HepG2 (cell line): Measurements from ENCODE around the gene NBPF1. TPM values are rescaled to one million over a fixed set of nuclear protein-coding genes. Genes with fewer than 3 reads are reported as not detected.
A peak's percentile ranks its signal among the peaks of the same experiment; 100 is the strongest.

Source experiments
- BHLHE40 ChIP-seq: IDR thresholded peaks from 2 replicates; pipeline ENCODE4 v1.6.1; 2011; ENCODE audit warnings: low read length, improper control_type of control experiment
- GLI4 ChIP-seq: sonication (generic); formaldehyde crosslinking; IDR thresholded peaks from 2 replicates; pipeline ENCODE4 v1.5.1; 2020; ENCODE audit warnings: missing genetic modification reagents, mild to moderate bottlenecking, moderate library complexity, borderline replicate concordance
- MAF1 ChIP-seq: sonication (generic); formaldehyde crosslinking; IDR thresholded peaks from 2 replicates; pipeline ENCODE4 v1.5.0; 2020; ENCODE audit warnings: missing genetic modification reagents, borderline replicate concordance
- MTA1 ChIP-seq: sonication (generic); formaldehyde crosslinking; IDR thresholded peaks from 2 replicates; pipeline ENCODE4 v1.4.0; 2020; ENCODE audit warnings: missing genetic modification reagents, mild to moderate bottlenecking, borderline replicate concordance
- NR1H2 ChIP-seq: sonication (generic); formaldehyde crosslinking; IDR thresholded peaks from 2 replicates; pipeline ENCODE4 v1.8.1; 2022; ENCODE audit warnings: low read depth, missing genetic modification reagents, borderline replicate concordance
- NRL ChIP-seq: sonication (generic); formaldehyde crosslinking; IDR thresholded peaks from 2 replicates; pipeline ENCODE4 v1.5.0; 2020; ENCODE audit warnings: missing genetic modification reagents, mild to moderate bottlenecking, moderate library complexity, borderline replicate concordance
- PAF1 ChIP-seq: IDR thresholded peaks from 2 replicates; pipeline ENCODE4 v1.6.1; 2016; ENCODE audit warnings: missing genetic modification reagents, missing compliant biosample characterization
- SALL2 ChIP-seq: sonication (generic); formaldehyde crosslinking; IDR thresholded peaks from 2 replicates; pipeline ENCODE4 v1.8.1; 2023; ENCODE audit warnings: mild to moderate bottlenecking, missing genetic modification reagents, inconsistent platforms
- SOX5 ChIP-seq: IDR thresholded peaks from 2 replicates; pipeline ENCODE4 v1.6.1; 2016; ENCODE audit warnings: borderline replicate concordance
- ZNF547 ChIP-seq: sonication (generic); formaldehyde crosslinking; IDR thresholded peaks from 2 replicates; pipeline ENCODE4 v1.5.1; 2020; ENCODE audit warnings: mild to moderate bottlenecking, missing genetic modification reagents
- ZNF550 ChIP-seq: sonication (generic); formaldehyde crosslinking; IDR thresholded peaks from 2 replicates; pipeline ENCODE4 v1.4.0; 2020; ENCODE audit warnings: mild to moderate bottlenecking, missing genetic modification reagents, borderline replicate concordance
- ZNF879 ChIP-seq: sonication (generic); formaldehyde crosslinking; IDR thresholded peaks from 2 replicates; pipeline ENCODE4 v1.8.1; 2023; ENCODE audit warnings: missing genetic modification reagents
- ZNF891 ChIP-seq: sonication (generic); formaldehyde crosslinking; IDR thresholded peaks from 2 replicates; pipeline ENCODE4 v1.5.0; 2020; ENCODE audit warnings: mild to moderate bottlenecking, missing genetic modification reagents
- ZSCAN29 ChIP-seq: sonication (generic); formaldehyde crosslinking; conservative IDR thresholded peaks from 2 replicates; pipeline ENCODE4 v1.4.0; 2020; ENCODE audit warnings: mild to moderate bottlenecking, missing genetic modification reagents
- polyA plus RNA-seq, 8 experiments: library from polyadenylated mRNA; depleted of rRNA in 3 of 8; stranded (reverse) in 7 of 8; unstranded in 1 of 8; fragments of >200 nt; fragmentation: Illumina TruSeq in 4 of 8; extraction: Trizol in 4 of 8; gene quantifications; 2 replicates each; pipeline versions ENCODE4 v1.2.1 to v1.2.3, GENCODE V29; 2011 to 2016; ENCODE audit warnings: low read depth in 4 of 8, missing spikeins in 1 of 8, mixed read lengths in 1 of 8; ENCODE audit not compliant: insufficient read depth in 1 of 8
- total RNA-seq, 5 experiments: library from RNA; depleted of rRNA; stranded (reverse); fragments of >200 nt; fragmentation: Illumina TruSeq; extraction: Trizol; gene quantifications; 2 replicates each; pipeline ENCODE4 v1.2.3, GENCODE V29; 2016; ENCODE audit warnings: low read depth in 1 of 5
- TF ChIP-seq, protein P1 (sequence below): sonication (generic); formaldehyde crosslinking; IDR thresholded peaks from 2 replicates; pipeline ENCODE4 v1.4.0; 2020; ENCODE audit warnings: mild to moderate bottlenecking, missing genetic modification reagents
- TF ChIP-seq, protein P2 (sequence below): conservative IDR thresholded peaks from 2 replicates; pipeline ENCODE4 v1.6.1; 2018; ENCODE audit warnings: missing genetic modification reagents
- TF ChIP-seq, protein P3 (sequence below): IDR thresholded peaks from 2 replicates; pipeline ENCODE4 v1.6.1; 2018; ENCODE audit warnings: missing genetic modification reagents
- TF ChIP-seq, protein P4 (sequence below): sonication (generic); formaldehyde crosslinking; IDR thresholded peaks from 2 replicates; pipeline ENCODE4 v1.5.0; 2020; ENCODE audit warnings: mild to moderate bottlenecking, missing genetic modification reagents
- TF ChIP-seq, protein P5 (sequence below): sonication (generic); formaldehyde crosslinking; IDR thresholded peaks from 2 replicates; pipeline ENCODE4 v1.4.0; 2020; ENCODE audit warnings: missing genetic modification reagents

NBPF1 gene
- total and polyA plus RNA-seq, 2 of the 13 experiments (the other 11 are each of a cell fraction or from before 2014, with no cell fraction given): 30.3 to 35.6 TPM

GRCh38 chr1:16644482-16645270 lies 31.3 kb upstream of the NBPF1 start (continued):
- TF ChIP-seq ZNF547 (CRISPR knock-in tag) (peak; percentile 98), ZNF891 (CRISPR knock-in tag) (peak; percentile 85), MTA1 (peak; percentile 87), ZNF879 (CRISPR knock-in tag) (peak; percentile 98), GLI4 (CRISPR knock-in tag) (peak; percentile 95), ZNF550 (CRISPR knock-in tag) (peak; percentile 99), ZSCAN29 (CRISPR knock-in tag) (peak; percentile 91), PAF1 (CRISPR knock-in tag) (peak; percentile 69; the same call in 1 of the 2 replicates), SOX5 (peak; percentile 80; the same call in 1 of the 2 replicates), NRL (CRISPR knock-in tag) (peak; percentile 96), NR1H2 (CRISPR knock-in tag) (peak; percentile 59), BHLHE40 (peak; percentile 84), SALL2 (CRISPR knock-in tag) (peak; percentile 100), MAF1 (CRISPR knock-in tag) (peak; percentile 96)
- TF ChIP-seq, protein P1, sequence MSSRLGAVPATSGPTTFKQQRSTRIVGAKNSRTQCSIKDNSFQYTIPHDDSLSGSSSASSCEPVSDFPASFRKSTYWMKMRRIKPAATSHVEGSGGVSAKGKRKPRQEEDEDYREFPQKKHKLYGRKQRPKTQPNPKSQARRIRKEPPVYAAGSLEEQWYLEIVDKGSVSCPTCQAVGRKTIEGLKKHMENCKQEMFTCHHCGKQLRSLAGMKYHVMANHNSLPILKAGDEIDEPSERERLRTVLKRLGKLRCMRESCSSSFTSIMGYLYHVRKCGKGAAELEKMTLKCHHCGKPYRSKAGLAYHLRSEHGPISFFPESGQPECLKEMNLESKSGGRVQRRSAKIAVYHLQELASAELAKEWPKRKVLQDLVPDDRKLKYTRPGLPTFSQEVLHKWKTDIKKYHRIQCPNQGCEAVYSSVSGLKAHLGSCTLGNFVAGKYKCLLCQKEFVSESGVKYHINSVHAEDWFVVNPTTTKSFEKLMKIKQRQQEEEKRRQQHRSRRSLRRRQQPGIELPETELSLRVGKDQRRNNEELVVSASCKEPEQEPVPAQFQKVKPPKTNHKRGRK (CRISPR knock-in tag): peak; percentile 91; the same call in 1 of the 2 replicates
- TF ChIP-seq, protein P2, sequence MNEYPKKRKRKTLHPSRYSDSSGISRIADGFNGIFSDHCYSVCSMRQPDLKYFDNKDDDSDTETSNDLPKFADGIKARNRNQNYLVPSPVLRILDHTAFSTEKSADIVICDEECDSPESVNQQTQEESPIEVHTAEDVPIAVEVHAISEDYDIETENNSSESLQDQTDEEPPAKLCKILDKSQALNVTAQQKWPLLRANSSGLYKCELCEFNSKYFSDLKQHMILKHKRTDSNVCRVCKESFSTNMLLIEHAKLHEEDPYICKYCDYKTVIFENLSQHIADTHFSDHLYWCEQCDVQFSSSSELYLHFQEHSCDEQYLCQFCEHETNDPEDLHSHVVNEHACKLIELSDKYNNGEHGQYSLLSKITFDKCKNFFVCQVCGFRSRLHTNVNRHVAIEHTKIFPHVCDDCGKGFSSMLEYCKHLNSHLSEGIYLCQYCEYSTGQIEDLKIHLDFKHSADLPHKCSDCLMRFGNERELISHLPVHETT (CRISPR knock-in tag): peak; percentile 94; the same call in 1 of the 2 replicates
- TF ChIP-seq, protein P3, sequence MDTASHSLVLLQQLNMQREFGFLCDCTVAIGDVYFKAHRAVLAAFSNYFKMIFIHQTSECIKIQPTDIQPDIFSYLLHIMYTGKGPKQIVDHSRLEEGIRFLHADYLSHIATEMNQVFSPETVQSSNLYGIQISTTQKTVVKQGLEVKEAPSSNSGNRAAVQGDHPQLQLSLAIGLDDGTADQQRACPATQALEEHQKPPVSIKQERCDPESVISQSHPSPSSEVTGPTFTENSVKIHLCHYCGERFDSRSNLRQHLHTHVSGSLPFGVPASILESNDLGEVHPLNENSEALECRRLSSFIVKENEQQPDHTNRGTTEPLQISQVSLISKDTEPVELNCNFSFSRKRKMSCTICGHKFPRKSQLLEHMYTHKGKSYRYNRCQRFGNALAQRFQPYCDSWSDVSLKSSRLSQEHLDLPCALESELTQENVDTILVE (CRISPR knock-in tag): peak; percentile 97
- TF ChIP-seq, protein P4, sequence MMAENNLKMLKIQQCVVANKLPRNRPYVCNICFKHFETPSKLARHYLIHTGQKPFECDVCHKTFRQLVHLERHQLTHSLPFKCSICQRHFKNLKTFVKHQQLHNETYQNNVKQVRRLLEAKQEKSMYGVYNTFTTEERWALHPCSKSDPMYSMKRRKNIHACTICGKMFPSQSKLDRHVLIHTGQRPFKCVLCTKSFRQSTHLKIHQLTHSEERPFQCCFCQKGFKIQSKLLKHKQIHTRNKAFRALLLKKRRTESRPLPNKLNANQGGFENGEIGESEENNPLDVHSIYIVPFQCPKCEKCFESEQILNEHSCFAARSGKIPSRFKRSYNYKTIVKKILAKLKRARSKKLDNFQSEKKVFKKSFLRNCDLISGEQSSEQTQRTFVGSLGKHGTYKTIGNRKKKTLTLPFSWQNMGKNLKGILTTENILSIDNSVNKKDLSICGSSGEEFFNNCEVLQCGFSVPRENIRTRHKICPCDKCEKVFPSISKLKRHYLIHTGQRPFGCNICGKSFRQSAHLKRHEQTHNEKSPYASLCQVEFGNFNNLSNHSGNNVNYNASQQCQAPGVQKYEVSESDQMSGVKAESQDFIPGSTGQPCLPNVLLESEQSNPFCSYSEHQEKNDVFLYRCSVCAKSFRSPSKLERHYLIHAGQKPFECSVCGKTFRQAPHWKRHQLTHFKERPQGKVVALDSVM (CRISPR knock-in tag): peak; percentile 98
- TF ChIP-seq, protein P5, sequence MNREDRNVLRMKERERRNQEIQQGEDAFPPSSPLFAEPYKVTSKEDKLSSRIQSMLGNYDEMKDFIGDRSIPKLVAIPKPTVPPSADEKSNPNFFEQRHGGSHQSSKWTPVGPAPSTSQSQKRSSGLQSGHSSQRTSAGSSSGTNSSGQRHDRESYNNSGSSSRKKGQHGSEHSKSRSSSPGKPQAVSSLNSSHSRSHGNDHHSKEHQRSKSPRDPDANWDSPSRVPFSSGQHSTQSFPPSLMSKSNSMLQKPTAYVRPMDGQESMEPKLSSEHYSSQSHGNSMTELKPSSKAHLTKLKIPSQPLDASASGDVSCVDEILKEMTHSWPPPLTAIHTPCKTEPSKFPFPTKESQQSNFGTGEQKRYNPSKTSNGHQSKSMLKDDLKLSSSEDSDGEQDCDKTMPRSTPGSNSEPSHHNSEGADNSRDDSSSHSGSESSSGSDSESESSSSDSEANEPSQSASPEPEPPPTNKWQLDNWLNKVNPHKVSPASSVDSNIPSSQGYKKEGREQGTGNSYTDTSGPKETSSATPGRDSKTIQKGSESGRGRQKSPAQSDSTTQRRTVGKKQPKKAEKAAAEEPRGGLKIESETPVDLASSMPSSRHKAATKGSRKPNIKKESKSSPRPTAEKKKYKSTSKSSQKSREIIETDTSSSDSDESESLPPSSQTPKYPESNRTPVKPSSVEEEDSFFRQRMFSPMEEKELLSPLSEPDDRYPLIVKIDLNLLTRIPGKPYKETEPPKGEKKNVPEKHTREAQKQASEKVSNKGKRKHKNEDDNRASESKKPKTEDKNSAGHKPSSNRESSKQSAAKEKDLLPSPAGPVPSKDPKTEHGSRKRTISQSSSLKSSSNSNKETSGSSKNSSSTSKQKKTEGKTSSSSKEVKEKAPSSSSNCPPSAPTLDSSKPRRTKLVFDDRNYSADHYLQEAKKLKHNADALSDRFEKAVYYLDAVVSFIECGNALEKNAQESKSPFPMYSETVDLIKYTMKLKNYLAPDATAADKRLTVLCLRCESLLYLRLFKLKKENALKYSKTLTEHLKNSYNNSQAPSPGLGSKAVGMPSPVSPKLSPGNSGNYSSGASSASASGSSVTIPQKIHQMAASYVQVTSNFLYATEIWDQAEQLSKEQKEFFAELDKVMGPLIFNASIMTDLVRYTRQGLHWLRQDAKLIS (CRISPR knock-in tag): peak; percentile 83
